Type B pancreatic cell (in vitro differentiated cells): ENCODE data around the gene CHST8. TPM values are rescaled to one million over a fixed set of nuclear protein-coding genes. Genes with fewer than 3 reads are reported as not detected.

Experiments used
- DNase-seq: peaks from one replicate; pipeline ENCODE4 v3.0.0; 2021; ENCODE audit warnings: mixed read lengths; ENCODE audit not compliant: unreplicated experiment; ENCODE audit errors: extremely low spot score
- H3K27ac Mint-ChIP-seq: 2 replicates; pipeline ENCODE4 v1.8.0; 2021; ENCODE audit warnings: mild to moderate bottlenecking, mixed read lengths
- H3K27me3 Mint-ChIP-seq: 2 replicates; pipeline ENCODE4 v1.8.0; 2021; ENCODE audit warnings: mixed read lengths
- H3K36me3 Mint-ChIP-seq: 2 replicates; pipeline ENCODE4 v1.8.0; 2021; ENCODE audit warnings: mixed read lengths
- H3K4me1 Mint-ChIP-seq: one replicate; pipeline ENCODE4 v1.8.0; 2021; ENCODE audit warnings: mixed read lengths; ENCODE audit not compliant: unreplicated experiment
- H3K4me3 Mint-ChIP-seq: 2 replicates; pipeline ENCODE4 v1.8.0; 2021; ENCODE audit warnings: mild to moderate bottlenecking, mixed read lengths
- H3K9me3 Mint-ChIP-seq: 2 replicates; pipeline ENCODE4 v1.8.0; 2021; ENCODE audit warnings: mixed read lengths
- total RNA-seq: library from RNA; stranded (reverse); gene quantifications from 2 replicates; pipeline ENCODE4 v1.2.1, GENCODE V29; 2021; ENCODE audit warnings: low replicate concordance
- TF ChIP-seq, protein P1 (sequence below): fragments of 200-600 bp; sonication (generic); conservative IDR thresholded peaks from 2 replicates; pipeline ENCODE4 v1.5.0; 2021; ENCODE audit warnings: antibody characterized with exemption, mild to moderate bottlenecking

CHST8 gene
- total RNA-seq, 1 donor from 2014 or later, result 5.7 TPM

DNA sequence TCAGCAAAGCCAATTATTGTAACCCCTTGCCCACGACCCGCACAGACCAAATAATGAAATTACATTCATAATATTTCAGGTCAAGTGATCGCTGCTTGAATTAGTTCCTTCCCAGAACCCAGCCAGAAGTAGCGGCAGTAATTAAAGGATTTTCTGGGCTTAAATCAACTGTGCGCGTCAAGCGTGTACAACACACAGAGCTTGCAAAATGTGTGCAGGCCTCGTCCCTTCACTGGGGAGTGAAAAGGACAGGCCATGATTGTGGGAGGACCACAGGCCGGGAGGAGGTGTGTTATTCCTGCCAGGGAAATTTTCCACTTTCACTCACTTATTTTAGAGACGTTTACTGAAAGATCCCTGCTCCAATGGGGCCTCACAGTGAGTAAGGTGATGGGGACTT is 84.9 kb downstream of the CHST8 start:
- no peak for DNase-seq
- TF ChIP-seq, protein P1, sequence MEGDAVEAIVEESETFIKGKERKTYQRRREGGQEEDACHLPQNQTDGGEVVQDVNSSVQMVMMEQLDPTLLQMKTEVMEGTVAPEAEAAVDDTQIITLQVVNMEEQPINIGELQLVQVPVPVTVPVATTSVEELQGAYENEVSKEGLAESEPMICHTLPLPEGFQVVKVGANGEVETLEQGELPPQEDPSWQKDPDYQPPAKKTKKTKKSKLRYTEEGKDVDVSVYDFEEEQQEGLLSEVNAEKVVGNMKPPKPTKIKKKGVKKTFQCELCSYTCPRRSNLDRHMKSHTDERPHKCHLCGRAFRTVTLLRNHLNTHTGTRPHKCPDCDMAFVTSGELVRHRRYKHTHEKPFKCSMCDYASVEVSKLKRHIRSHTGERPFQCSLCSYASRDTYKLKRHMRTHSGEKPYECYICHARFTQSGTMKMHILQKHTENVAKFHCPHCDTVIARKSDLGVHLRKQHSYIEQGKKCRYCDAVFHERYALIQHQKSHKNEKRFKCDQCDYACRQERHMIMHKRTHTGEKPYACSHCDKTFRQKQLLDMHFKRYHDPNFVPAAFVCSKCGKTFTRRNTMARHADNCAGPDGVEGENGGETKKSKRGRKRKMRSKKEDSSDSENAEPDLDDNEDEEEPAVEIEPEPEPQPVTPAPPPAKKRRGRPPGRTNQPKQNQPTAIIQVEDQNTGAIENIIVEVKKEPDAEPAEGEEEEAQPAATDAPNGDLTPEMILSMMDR, result no peak
- Mint-ChIP-seq H3K27me3 (peaks cover 24% of the 10 kb centered on the region), H3K4me1 (no peaks in the 10 kb centered on the region), H3K4me3 (no peak overlapping the region), H3K9me3 (no peaks in the 10 kb centered on the region), H3K36me3 (no peaks in the 10 kb centered on the region), H3K27ac (no peak overlapping the region)

GRCh38 chr19:33712268-33712667 is 90.5 kb downstream of the CHST8 start:
- no peaks in the 10 kb centered on the region for H3K4me1 Mint-ChIP-seq
- no peaks in the 10 kb centered on the region for H3K36me3 Mint-ChIP-seq
- no peak overlapping the region for H3K4me3 Mint-ChIP-seq
- peaks cover 5% of the 10 kb centered on the region for H3K9me3 Mint-ChIP-seq
- H3K27ac Mint-ChIP-seq, result no peak overlapping the region
- TF ChIP-seq, protein P1, result no peak
- no peak for DNase-seq
- H3K27me3 Mint-ChIP-seq, result peaks cover 20% of the 10 kb centered on the region

DNA sequence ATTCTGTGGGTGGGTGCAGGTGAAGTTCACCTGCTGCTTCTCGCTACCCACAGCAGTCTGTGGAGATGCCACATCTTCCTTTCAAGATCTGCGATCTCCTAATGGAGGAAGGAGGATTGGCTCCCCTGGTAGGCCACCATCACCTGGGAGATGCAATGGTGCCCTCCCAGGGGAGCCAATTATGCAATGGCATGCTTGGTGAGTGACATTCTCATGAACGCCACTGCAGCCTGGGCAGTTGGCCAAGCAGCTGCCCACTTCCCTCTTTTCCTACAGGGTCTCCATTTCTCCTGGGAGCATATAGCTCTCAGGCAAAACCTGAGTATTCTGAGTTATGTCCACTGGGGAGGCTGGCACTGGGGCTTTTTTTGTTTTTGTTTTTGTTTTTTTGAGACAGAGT is 91.4 kb downstream of the CHST8 start:
- Mint-ChIP-seq H3K36me3 (no peaks in the 10 kb centered on the region), H3K4me1 (no peaks in the 10 kb centered on the region), H3K27ac (no peak overlapping the region), H3K27me3 (peaks cover 14% of the 10 kb centered on the region), H3K4me3 (no peak overlapping the region), H3K9me3 (peaks cover 5% of the 10 kb centered on the region)
- TF ChIP-seq, protein P1, result no peak
- no peak for DNase-seq

- Mint-ChIP-seq H3K36me3 (no peaks in the 10 kb centered on the region), H3K27me3 (peaks cover 12% of the 10 kb centered on the region)
- TF ChIP-seq, protein P1, result no peak
Measured at GRCh38 chr19:33714149-33714548, 92.4 kb downstream of the CHST8 start.

GRCh38 chr19:33715462-33715861 is 93.7 kb downstream of the CHST8 start:
- H3K27me3 Mint-ChIP-seq, result peaks cover 11% of the 10 kb centered on the region
- peaks cover 5% of the 10 kb centered on the region for H3K9me3 Mint-ChIP-seq
- no peak overlapping the region for H3K4me3 Mint-ChIP-seq
- no peak overlapping the region for H3K27ac Mint-ChIP-seq
- DNase-seq, result no peak
- no peaks in the 10 kb centered on the region for H3K4me1 Mint-ChIP-seq
- TF ChIP-seq, protein P1, result no peak
- H3K36me3 Mint-ChIP-seq, result no peaks in the 10 kb centered on the region

More at GRCh38 chr19:33714149-33714548, 92.4 kb downstream of the CHST8 start:
- H3K9me3 Mint-ChIP-seq, result peaks cover 5% of the 10 kb centered on the region
- H3K4me1 Mint-ChIP-seq, result no peaks in the 10 kb centered on the region
- H3K27ac Mint-ChIP-seq, result no peak overlapping the region
- no peak overlapping the region for H3K4me3 Mint-ChIP-seq
- no peak for DNase-seq

GRCh38 chr19:33717878-33718277 is 96.1 kb downstream of the CHST8 start:
- H3K36me3 Mint-ChIP-seq, result no peaks in the 10 kb centered on the region
- DNase-seq, result no peak

More at GRCh38 chr19:33717878-33718277, 96.1 kb downstream of the CHST8 start:
- peaks cover 4% of the 10 kb centered on the region for H3K27me3 Mint-ChIP-seq
- H3K4me3 Mint-ChIP-seq, result no peak overlapping the region
- H3K9me3 Mint-ChIP-seq, result peaks cover 5% of the 10 kb centered on the region
- TF ChIP-seq, protein P1, result no peak
- H3K4me1 Mint-ChIP-seq, result no peaks in the 10 kb centered on the region
- no peak overlapping the region for H3K27ac Mint-ChIP-seq
